Neural cell (in vitro differentiated cells): ENCODE data around the gene PEAK3. TPM values are rescaled to one million over a fixed set of nuclear protein-coding genes. Genes with fewer than 3 reads are reported as not detected.

Experiments used
- H2AFZ ChIP-seq: fragments of 200-600, 300-800 bp; sonication (generic), shearing (Covaris generic); 2 replicates; pipeline ENCODE4 v1.6.0; 2014; ENCODE audit warnings: low read depth, mild to moderate bottlenecking, antibody characterized with exemption, low read length, moderate library complexity
- H3F3A ChIP-seq: fragments of 200-600 bp; shearing (Covaris generic); 2 replicates; pipeline ENCODE4 v1.6.1; 2016; ENCODE audit warnings: mild to moderate bottlenecking, moderate library complexity, mixed read lengths, antibody characterized with exemption, low read length; ENCODE audit not compliant: insufficient read depth, poor library complexity, severe bottlenecking
- H3K27ac ChIP-seq: fragments of 200-600, 300-800 bp; sonication (generic), shearing (Covaris generic); 2 replicates; pipeline ENCODE4 v1.5.1; 2014; ENCODE audit warnings: mild to moderate bottlenecking, low read length, moderate library complexity
- H3K27me3 ChIP-seq: fragments of 300-800, 200-600 bp; sonication (generic), shearing (Covaris generic); 2 replicates; pipeline ENCODE4 v1.6.0; 2014; ENCODE audit warnings: mild to moderate bottlenecking, low read depth, low read length, moderate library complexity; ENCODE audit not compliant: insufficient read depth
- H3K36me3 ChIP-seq: fragments of 300-800, 200-600 bp; sonication (generic), shearing (Covaris generic); 2 replicates; pipeline ENCODE4 v1.5.1; 2014; ENCODE audit warnings: mild to moderate bottlenecking, antibody characterized with exemption, low read length, moderate library complexity; ENCODE audit not compliant: insufficient read depth
- H3K4me2 ChIP-seq: fragments of 300-800, 200-600 bp; sonication (generic), shearing (Covaris generic); 2 replicates; pipeline ENCODE4 v1.6.0; 2014; ENCODE audit warnings: mild to moderate bottlenecking, low read length
- H3K4me3 ChIP-seq: fragments of 300-800, 200-600 bp; sonication (generic), shearing (Covaris generic); 2 replicates; pipeline ENCODE4 v1.5.1; 2014; ENCODE audit warnings: mild to moderate bottlenecking, low read length, moderate library complexity
- H3K79me2 ChIP-seq: fragments of 200-600 bp; shearing (Covaris generic); replicated peaks from 2 replicates; pipeline ENCODE4 v1.6.0; 2014; ENCODE audit warnings: mild to moderate bottlenecking, low read length, moderate library complexity; ENCODE audit not compliant: insufficient read depth
- H3K9ac ChIP-seq: fragments of 300-800, 200-600 bp; sonication (generic), shearing (Covaris generic); 2 replicates; pipeline ENCODE4 v1.6.1; 2016; ENCODE audit warnings: mild to moderate bottlenecking, low read length, mixed read lengths
- H3K9me2 ChIP-seq: fragments of 200-600 bp; shearing (Covaris generic); 2 replicates; pipeline ENCODE4 v1.6.1; 2016; ENCODE audit warnings: mild to moderate bottlenecking, low read length, mixed read lengths; ENCODE audit not compliant: insufficient read depth
- H3K9me3 ChIP-seq: fragments of 200-600, 300-800 bp; sonication (generic), shearing (Covaris generic); 2 replicates; pipeline ENCODE4 v1.6.1; 2016; ENCODE audit warnings: mild to moderate bottlenecking, mixed run types, low read length, moderate library complexity, mixed read lengths
- H4K20me1 ChIP-seq: fragments of 200-600 bp; shearing (Covaris generic); 2 replicates; pipeline ENCODE4 v1.6.1; 2016; ENCODE audit warnings: mild to moderate bottlenecking, mixed run types; ENCODE audit not compliant: insufficient read depth
- EP300 ChIP-seq: fragments of 450-650 bp; conservative IDR thresholded peaks from 2 replicates; pipeline ENCODE4 v1.6.1; 2014; ENCODE audit warnings: antibody characterized with exemption, mild to moderate bottlenecking, moderate library complexity; ENCODE audit not compliant: poor library complexity, severe bottlenecking
- EZH2 ChIP-seq: fragments of 200-600, 300-800 bp; shearing (Covaris generic), sonication (generic); IDR thresholded peaks from 2 replicates; pipeline ENCODE4 v1.6.1; 2014; ENCODE audit warnings: antibody characterized with exemption, low read length, borderline replicate concordance, mild to moderate bottlenecking; ENCODE audit not compliant: insufficient read depth, poor library complexity, severe bottlenecking
- MXI1 ChIP-seq: fragments of 450-650 bp; conservative IDR thresholded peaks from 2 replicates; pipeline ENCODE4 v1.6.1; 2014; ENCODE audit warnings: antibody characterized with exemption, mild to moderate bottlenecking; ENCODE audit not compliant: poor library complexity, severe bottlenecking
- POLR2AphosphoS5 ChIP-seq: IDR thresholded peaks from 2 replicates; pipeline ENCODE4 v1.6.1; 2012
- RAD21 ChIP-seq: fragments of 450-650 bp; conservative IDR thresholded peaks from 2 replicates; pipeline ENCODE4 v1.6.1; 2014; ENCODE audit warnings: antibody characterized with exemption, mild to moderate bottlenecking, moderate library complexity
- SMC3 ChIP-seq: fragments of 450-650 bp; conservative IDR thresholded peaks from 2 replicates; pipeline ENCODE4 v1.6.1; 2014; ENCODE audit warnings: antibody characterized with exemption, mild to moderate bottlenecking, moderate library complexity; ENCODE audit not compliant: poor library complexity
- TAF1 ChIP-seq: IDR thresholded peaks from 2 replicates; pipeline ENCODE4 v1.6.1; 2012; ENCODE audit warnings: low read depth
- polyA plus RNA-seq: library from polyadenylated mRNA; depleted of rRNA; stranded (reverse); fragments of >200 nt; gene quantifications from 2 replicates; pipeline ENCODE4 v1.2.3, GENCODE V29; 2014
- TF ChIP-seq, protein P1 (sequence below): fragments of 450-650 bp; IDR thresholded peaks from 2 replicates; pipeline ENCODE4 v1.5.1; 2014; ENCODE audit warnings: antibody characterized with exemption, mild to moderate bottlenecking, moderate library complexity; ENCODE audit not compliant: poor library complexity, severe bottlenecking
- TF ChIP-seq, protein P2 (sequence below): IDR thresholded peaks from 2 replicates; pipeline ENCODE4 v1.6.1; 2012; ENCODE audit warnings: borderline replicate concordance

PEAK3 gene
- polyA plus RNA-seq, 1 donor from 2014 or later = not detected

DNA sequence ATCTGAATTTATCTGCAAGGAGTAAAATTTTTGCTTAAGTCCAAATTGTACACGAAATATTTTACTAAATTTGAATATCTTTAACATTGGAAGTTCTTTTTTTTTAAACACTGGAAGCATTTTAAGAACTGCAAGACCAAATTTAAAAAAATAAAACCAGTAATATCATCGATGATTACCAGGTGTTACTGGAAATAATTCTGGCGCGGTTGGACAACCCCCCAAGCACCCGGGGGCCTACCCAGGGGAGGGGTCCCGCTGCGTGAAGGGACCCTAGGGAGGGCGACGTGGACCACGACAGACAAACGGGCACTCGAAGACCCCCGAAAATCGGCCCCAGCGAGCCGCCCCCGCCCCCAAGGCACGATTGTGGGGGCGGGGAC lies 13.1 kb downstream of the PEAK3 start:
- peaks cover 39% of the 10 kb centered on the region for H4K20me1 ChIP-seq
- H3K27me3 ChIP-seq = no peaks in the 10 kb centered on the region
- H3K9ac ChIP-seq = peak overlapping the region; percentile 76
- H3K4me3 ChIP-seq = peak overlapping the region; percentile 99
- H3K36me3 ChIP-seq = no peaks in the 10 kb centered on the region
- H3K27ac ChIP-seq = peak overlapping the region; percentile 65
- H3K9me2 ChIP-seq = no peaks in the 10 kb centered on the region
- no peaks in the 10 kb centered on the region for H3K9me3 ChIP-seq
- H3F3A ChIP-seq = peaks cover 4% of the 10 kb centered on the region
- peaks cover 35% of the 10 kb centered on the region for H3K79me2 ChIP-seq
- TF ChIP-seq SMC3 (no peak), EP300 (no peak), RAD21 (no peak), TAF1 (no peak), POLR2AphosphoS5 (no peak), MXI1 (no peak), EZH2 (no peak)
- TF ChIP-seq, protein P1, sequence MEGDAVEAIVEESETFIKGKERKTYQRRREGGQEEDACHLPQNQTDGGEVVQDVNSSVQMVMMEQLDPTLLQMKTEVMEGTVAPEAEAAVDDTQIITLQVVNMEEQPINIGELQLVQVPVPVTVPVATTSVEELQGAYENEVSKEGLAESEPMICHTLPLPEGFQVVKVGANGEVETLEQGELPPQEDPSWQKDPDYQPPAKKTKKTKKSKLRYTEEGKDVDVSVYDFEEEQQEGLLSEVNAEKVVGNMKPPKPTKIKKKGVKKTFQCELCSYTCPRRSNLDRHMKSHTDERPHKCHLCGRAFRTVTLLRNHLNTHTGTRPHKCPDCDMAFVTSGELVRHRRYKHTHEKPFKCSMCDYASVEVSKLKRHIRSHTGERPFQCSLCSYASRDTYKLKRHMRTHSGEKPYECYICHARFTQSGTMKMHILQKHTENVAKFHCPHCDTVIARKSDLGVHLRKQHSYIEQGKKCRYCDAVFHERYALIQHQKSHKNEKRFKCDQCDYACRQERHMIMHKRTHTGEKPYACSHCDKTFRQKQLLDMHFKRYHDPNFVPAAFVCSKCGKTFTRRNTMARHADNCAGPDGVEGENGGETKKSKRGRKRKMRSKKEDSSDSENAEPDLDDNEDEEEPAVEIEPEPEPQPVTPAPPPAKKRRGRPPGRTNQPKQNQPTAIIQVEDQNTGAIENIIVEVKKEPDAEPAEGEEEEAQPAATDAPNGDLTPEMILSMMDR = no peak
- TF ChIP-seq, protein P2, sequence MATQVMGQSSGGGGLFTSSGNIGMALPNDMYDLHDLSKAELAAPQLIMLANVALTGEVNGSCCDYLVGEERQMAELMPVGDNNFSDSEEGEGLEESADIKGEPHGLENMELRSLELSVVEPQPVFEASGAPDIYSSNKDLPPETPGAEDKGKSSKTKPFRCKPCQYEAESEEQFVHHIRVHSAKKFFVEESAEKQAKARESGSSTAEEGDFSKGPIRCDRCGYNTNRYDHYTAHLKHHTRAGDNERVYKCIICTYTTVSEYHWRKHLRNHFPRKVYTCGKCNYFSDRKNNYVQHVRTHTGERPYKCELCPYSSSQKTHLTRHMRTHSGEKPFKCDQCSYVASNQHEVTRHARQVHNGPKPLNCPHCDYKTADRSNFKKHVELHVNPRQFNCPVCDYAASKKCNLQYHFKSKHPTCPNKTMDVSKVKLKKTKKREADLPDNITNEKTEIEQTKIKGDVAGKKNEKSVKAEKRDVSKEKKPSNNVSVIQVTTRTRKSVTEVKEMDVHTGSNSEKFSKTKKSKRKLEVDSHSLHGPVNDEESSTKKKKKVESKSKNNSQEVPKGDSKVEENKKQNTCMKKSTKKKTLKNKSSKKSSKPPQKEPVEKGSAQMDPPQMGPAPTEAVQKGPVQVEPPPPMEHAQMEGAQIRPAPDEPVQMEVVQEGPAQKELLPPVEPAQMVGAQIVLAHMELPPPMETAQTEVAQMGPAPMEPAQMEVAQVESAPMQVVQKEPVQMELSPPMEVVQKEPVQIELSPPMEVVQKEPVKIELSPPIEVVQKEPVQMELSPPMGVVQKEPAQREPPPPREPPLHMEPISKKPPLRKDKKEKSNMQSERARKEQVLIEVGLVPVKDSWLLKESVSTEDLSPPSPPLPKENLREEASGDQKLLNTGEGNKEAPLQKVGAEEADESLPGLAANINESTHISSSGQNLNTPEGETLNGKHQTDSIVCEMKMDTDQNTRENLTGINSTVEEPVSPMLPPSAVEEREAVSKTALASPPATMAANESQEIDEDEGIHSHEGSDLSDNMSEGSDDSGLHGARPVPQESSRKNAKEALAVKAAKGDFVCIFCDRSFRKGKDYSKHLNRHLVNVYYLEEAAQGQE = no peak
- peak overlapping the region; percentile 76 for H2AFZ ChIP-seq
- H3K4me2 ChIP-seq = peak overlapping the region; percentile 68

DNA sequence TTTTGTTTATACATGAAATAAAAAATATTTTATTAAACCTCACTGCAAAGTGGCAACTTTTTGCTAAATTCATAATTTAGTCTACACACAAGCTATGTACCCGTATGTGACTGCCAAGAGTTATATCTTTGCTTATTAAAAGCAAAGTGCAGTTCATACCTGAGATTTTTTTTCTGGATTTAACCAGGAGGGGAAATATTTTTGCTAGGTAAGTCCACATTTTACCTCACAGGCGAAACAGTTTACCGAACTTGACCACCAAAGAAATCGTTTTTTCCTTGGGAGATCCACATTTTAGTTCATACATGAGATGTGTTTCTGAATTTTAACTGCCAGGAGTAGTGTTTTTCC lies 13.5 kb downstream of the PEAK3 start:
- Histone ChIP-seq H2AFZ (no peak overlapping the region), H3K9me3 (no peaks in the 10 kb centered on the region), H3K9ac (peak overlapping the region; percentile 76), H3K79me2 (peaks cover 32% of the 10 kb centered on the region), H3K9me2 (no peaks in the 10 kb centered on the region), H3K4me3 (peak overlapping the region; percentile 99), H3K36me3 (no peaks in the 10 kb centered on the region), H3K4me2 (peak overlapping the region; percentile 68), H3K27me3 (no peaks in the 10 kb centered on the region), H3K27ac (no peak overlapping the region), H4K20me1 (peaks cover 36% of the 10 kb centered on the region), H3F3A (peaks cover 4% of the 10 kb centered on the region)
- TF ChIP-seq TAF1 (no peak), SMC3 (no peak)
